T-cell (primary cell): Measurements from ENCODE around the gene AMOTL2. TPM values are rescaled to one million over a fixed set of nuclear protein-coding genes. Genes with fewer than 3 reads are reported as not detected.

Experiments used
- ATAC-seq, 4 experiments: fragments of 200-7000 bp in 3 of 4; fragments of 150-1000 bp in 1 of 4; cut with Tn5 transposase; replicated peaks in 1 of 4; 1 replicate in 3 of 4; 2 replicates in 1 of 4; pipeline ENCODE4 v1.10.0; 2021; ENCODE audit warnings: moderate library complexity in 3 of 4, mild to moderate bottlenecking in 2 of 4, moderate number of reproducible peaks in 1 of 4
- CTCF ChIA-PET, 2 donors: fragments of 300-600 bp; sonication (Branson Sonifier 250); formaldehyde crosslinking; loops; one replicate each; lab custom pipeline; 2022; ENCODE audit warnings: antibody characterized with exemption in 2 of 2; lab: Charles Lee
- POLR2A ChIA-PET, 2 donors: fragments of 300-600 bp; sonication (Branson Sonifier 250); formaldehyde crosslinking; loops; one replicate each; lab custom pipeline; 2022; ENCODE audit warnings: antibody characterized with exemption in 2 of 2; lab: Charles Lee
- DNase-seq, 35 experiments: peaks; one replicate each; pipeline versions ENCODE4 v3.0.0 to v3.0.0-alpha.2; 2013 to 2023
- H3K27ac ChIP-seq: one replicate; pipeline ENCODE4 v1.5.1; 2013; ENCODE audit warnings: low read length
- H3K27me3 ChIP-seq, 2 experiments: replicated peaks in 1 of 2; 1 replicate in 1 of 2; 2 replicates in 1 of 2; pipeline versions ENCODE4 v1.6.1 to v1.7.0; 2013; ENCODE audit warnings: low read length in 1 of 2, mixed read lengths in 1 of 2; ENCODE audit not compliant: control insufficient read depth in 2 of 2, insufficient read depth in 2 of 2; ENCODE audit errors: extremely low read depth in 1 of 2
- H3K36me3 ChIP-seq, 2 donors: 1 replicate in 1 of 2; 2 replicates in 1 of 2; pipeline versions ENCODE4 v1.6.1 to v1.7.0; 2013; ENCODE audit warnings: low read length in 1 of 2; ENCODE audit not compliant: control insufficient read depth in 2 of 2, insufficient read depth in 1 of 2; ENCODE audit errors: extremely low read depth in 1 of 2
- H3K4me1 ChIP-seq, 2 experiments: 1 replicate in 1 of 2; 2 replicates in 1 of 2; pipeline versions ENCODE4 v1.6.1 to v1.7.0; 2013; ENCODE audit warnings: low read length in 2 of 2, mixed read lengths in 1 of 2; ENCODE audit not compliant: insufficient read depth in 2 of 2, control insufficient read depth in 1 of 2; ENCODE audit errors: extremely low read depth in 1 of 2
- H3K4me3 ChIP-seq, 2 donors: 1 replicate in 1 of 2; 2 replicates in 1 of 2; pipeline versions ENCODE4 v1.5.1 to v1.7.0; 2013; ENCODE audit warnings: mild to moderate bottlenecking in 2 of 2, low read length in 1 of 2, moderate library complexity in 1 of 2; ENCODE audit not compliant: control insufficient read depth in 1 of 2; ENCODE audit errors: extremely low read depth in 1 of 2
- H3K9me3 ChIP-seq: 2 replicates; pipeline ENCODE4 v1.7.0; 2013
- H3K27ac Mint-ChIP-seq, 2 donors: one replicate each; pipeline ENCODE4 v1.8.0; 2020 to 2021; ENCODE audit warnings: mild to moderate bottlenecking in 2 of 2, mixed read lengths in 2 of 2
- H3K27me3 Mint-ChIP-seq, 2 donors: one replicate each; pipeline ENCODE4 v1.8.0; 2021 to 2022; ENCODE audit warnings: mixed read lengths in 2 of 2
- H3K36me3 Mint-ChIP-seq: one replicate; pipeline ENCODE4 v1.8.0; 2021; ENCODE audit warnings: mixed read lengths
- H3K4me1 Mint-ChIP-seq, 3 donors: one replicate each; pipeline ENCODE4 v1.8.0; 2020 to 2022; ENCODE audit warnings: mixed read lengths in 3 of 3, mild to moderate bottlenecking in 1 of 3
- H3K4me3 Mint-ChIP-seq, 3 donors: one replicate each; pipeline ENCODE4 v1.8.0; 2020 to 2022; ENCODE audit warnings: mild to moderate bottlenecking in 3 of 3, mixed read lengths in 3 of 3, moderate library complexity in 3 of 3
- H3K9me3 Mint-ChIP-seq, 3 donors: one replicate each; pipeline ENCODE4 v1.8.0; 2020 to 2022; ENCODE audit warnings: mixed read lengths in 3 of 3
- WGBS: methylation state at CpG from one replicate; pipeline ENCODE4 v1.1.5; 2013; ENCODE audit warnings: missing lambda C conversion rate; ENCODE audit not compliant: insufficient coverage; 5-methylcytosine and 5-hydroxymethylcytosine counted together
- total RNA-seq, 35 experiments: library from RNA in 6 of 35; stranded (reverse) in 6 of 35; fragments of 120-200 nt in 1 of 35; gene quantifications; one replicate each; pipeline versions ENCODE4 v1.2.1 to v1.2.4 and lab custom pipeline; 2013 to 2026

The AMOTL2 gene
- total RNA-seq, 5 donors from 2014 or later (not counting 1 experiment from before 2014, with no cell fraction given) = 0.20 to 0.96 (median 0.76) TPM; not detected in 2

GRCh38 chr3:134312873-134313846 is 61.1 kb downstream of the AMOTL2 start:
- POLR2A ChIA-PET = no interaction called here
- H3K4me3 Mint-ChIP-seq = peak overlapping the region in 2 of 3 donors; percentile 9 to 58
- CTCF ChIA-PET = interaction anchor here in 1 of 2 donors (0.7 kb wide), 1 partner anchor 18 kb away, joined by 3 read pairs; no protein-coding TSS in a partner anchor
- Histone ChIP-seq H3K27me3 (peaks cover 3 to 48% of the 10 kb centered on the region in 2 experiments), H3K4me1 (peaks cover 0 to 5% of the 10 kb centered on the region in 2 experiments), H3K9me3 (no peaks in the 10 kb centered on the region), H3K36me3 (no peaks in the 10 kb centered on the region), H3K4me3 (peak overlapping the region in 1 of 2 donors; percentile 40), H3K27ac (no peak overlapping the region)
- no peaks in the 10 kb centered on the region for H3K9me3 Mint-ChIP-seq
- ATAC-seq (peak in 2 of 4 experiments; percentile 13), DNase-seq (no peak)
- H3K36me3 Mint-ChIP-seq = no peaks in the 10 kb centered on the region
- H3K27ac Mint-ChIP-seq = no peak overlapping the region
- H3K4me1 Mint-ChIP-seq = peaks cover 1 to 6% (median 4%) of the 10 kb centered on the region in 3 donors
- WGBS = 13% methylated on average over 64 of the region's 74 CpGs
- H3K27me3 Mint-ChIP-seq = peaks cover 21 to 39% of the 10 kb centered on the region in 2 donors

DNA sequence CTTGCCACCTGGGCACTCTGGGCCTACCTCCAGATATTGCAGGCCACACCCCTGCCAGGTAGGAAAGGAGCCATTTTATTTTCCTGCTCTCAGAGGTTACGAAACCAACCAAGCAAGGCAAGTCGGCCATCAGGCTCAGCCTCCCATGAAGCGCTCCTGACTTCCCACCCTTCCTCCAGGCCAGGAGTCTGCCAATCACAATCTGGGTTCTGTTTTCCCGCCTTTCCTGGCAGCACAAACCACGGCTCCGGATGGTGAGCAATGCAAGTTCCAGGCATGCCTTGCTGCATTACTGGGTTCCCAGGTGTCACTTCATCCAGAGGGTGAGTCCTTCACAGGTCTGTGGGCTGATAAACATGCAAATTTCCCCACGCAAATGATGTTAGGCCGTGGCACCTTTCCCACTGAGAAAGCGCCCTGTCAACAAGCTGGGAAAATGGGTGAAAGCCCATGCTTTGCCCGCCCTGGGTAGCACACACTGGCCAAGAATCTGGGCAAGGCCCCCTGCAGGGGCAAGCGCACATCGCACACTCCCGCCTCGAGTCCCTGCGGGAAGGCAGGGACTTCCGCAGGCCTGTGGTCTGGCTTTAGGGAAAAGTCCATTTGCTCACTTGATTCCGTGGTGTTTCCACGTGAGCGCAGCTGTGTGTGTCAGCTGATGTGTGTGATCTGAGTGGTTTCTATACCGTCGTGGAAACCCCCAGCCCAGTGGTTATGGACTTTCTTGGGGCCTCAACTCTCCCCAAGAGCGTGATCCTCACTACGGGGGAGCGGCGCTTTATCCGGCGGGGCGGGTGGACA is 62.0 kb downstream of the AMOTL2 start:
- Histone ChIP-seq H3K9me3 (no peaks in the 10 kb centered on the region), H3K27me3 (peaks cover 3 to 51% of the 10 kb centered on the region in 2 experiments), H3K27ac (no peak overlapping the region), H3K36me3 (no peaks in the 10 kb centered on the region), H3K4me3 (peak overlapping the region in 1 of 2 donors; percentile 40), H3K4me1 (peaks cover 0 to 6% of the 10 kb centered on the region in 2 experiments)
- H3K9me3 Mint-ChIP-seq = no peaks in the 10 kb centered on the region
- CTCF ChIA-PET = interaction anchor here in 1 of 2 donors (0.7 kb wide), 2 partner anchors 18 to 161 kb away, joined by 3 to 7 read pairs; no protein-coding TSS in a partner anchor
- H3K27me3 Mint-ChIP-seq = peaks cover 25 to 44% of the 10 kb centered on the region in 2 donors
- peaks cover 2 to 8% (median 4%) of the 10 kb centered on the region in 3 donors for H3K4me1 Mint-ChIP-seq
- H3K4me3 Mint-ChIP-seq = peak overlapping the region in 2 of 3 donors; percentile 9 to 58
- DNase-seq (peak in 3 of 35 experiments; percentile 1 to 6 (median 4)), ATAC-seq (peak in 1 of 4 experiments; percentile 58)
- no peaks in the 10 kb centered on the region for H3K36me3 Mint-ChIP-seq
- H3K27ac Mint-ChIP-seq = no peak overlapping the region
- WGBS = 67% methylated on average over 27 of the region's 28 CpGs
- POLR2A ChIA-PET = no interaction called here

DNA sequence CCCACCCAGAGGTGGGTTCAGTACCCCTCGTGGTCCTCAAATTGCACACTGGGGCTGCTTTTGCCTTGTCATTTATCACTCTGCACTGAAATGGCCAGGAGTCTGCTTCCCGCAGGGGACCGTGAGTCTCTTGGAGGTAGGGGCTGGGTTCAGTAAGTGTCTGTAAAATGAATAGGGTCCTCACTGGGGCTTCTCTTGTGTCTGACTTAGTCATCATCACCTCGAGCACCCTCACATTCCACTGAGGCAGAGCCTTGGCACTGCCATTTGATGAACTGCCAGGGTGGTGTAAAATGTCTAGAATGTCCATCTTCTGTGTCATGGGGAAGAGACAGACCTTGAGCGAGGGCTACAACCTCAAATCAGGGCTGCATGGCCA is 62.6 kb downstream of the AMOTL2 start:
- peaks cover 0 to 6% of the 10 kb centered on the region in 2 experiments for H3K4me1 ChIP-seq
- peaks cover 3 to 52% of the 10 kb centered on the region in 2 experiments for H3K27me3 ChIP-seq
- H3K27ac ChIP-seq = no peak overlapping the region
- ChIA-PET CTCF (interaction anchor here (0.7 to 3.0 kb wide), 3 partner anchors 161 to 165 kb away, joined by 4 to 20 read pairs (median 7); no protein-coding TSS in a partner anchor), POLR2A (no interaction called here)
- H3K36me3 Mint-ChIP-seq = no peaks in the 10 kb centered on the region
- no peaks in the 10 kb centered on the region for H3K9me3 ChIP-seq
- ATAC-seq (no peak), DNase-seq (no peak)
- H3K4me3 Mint-ChIP-seq = no peak overlapping the region
- H3K9me3 Mint-ChIP-seq = no peaks in the 10 kb centered on the region
- H3K36me3 ChIP-seq = no peaks in the 10 kb centered on the region
- peaks cover 2 to 8% (median 4%) of the 10 kb centered on the region in 3 donors for H3K4me1 Mint-ChIP-seq
- H3K27me3 Mint-ChIP-seq = peaks cover 28 to 47% of the 10 kb centered on the region in 2 donors
- no peak overlapping the region for H3K4me3 ChIP-seq
- 33% methylated on average over 1 of the region's 5 CpGs for WGBS
- H3K27ac Mint-ChIP-seq = no peak overlapping the region

DNA sequence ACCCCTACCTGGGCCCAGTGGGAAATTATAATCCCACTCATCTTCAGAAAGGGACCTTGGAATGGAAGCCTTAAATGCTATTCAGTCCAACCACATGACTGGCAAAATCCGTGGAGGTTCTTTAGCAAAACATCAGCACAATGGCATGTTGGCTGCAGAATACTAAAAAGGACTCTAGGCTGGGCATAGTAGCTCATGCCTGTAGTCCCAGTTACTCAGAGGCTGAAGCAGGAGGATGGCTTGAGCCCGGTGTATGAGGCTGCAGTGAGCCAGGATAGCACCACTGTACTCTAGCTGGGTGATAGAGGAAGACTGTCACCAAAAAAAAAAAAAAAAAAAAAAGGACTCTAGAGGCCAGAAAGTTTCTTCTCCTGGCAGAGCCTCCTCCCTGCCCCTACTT is 63.0 kb downstream of the AMOTL2 start:
- no peaks in the 10 kb centered on the region for H3K36me3 ChIP-seq
- 100% methylated on average over 1 of the region's 2 CpGs for WGBS
- peaks cover 0 to 6% of the 10 kb centered on the region in 2 experiments for H3K4me1 ChIP-seq
- H3K27ac Mint-ChIP-seq = no peak overlapping the region
- H3K36me3 Mint-ChIP-seq = no peaks in the 10 kb centered on the region
- no peak overlapping the region for H3K4me3 Mint-ChIP-seq
- CTCF ChIA-PET = interaction anchor here (0.7 to 3.0 kb wide), 3 partner anchors 162 to 166 kb away, joined by 4 to 20 read pairs (median 7); no protein-coding TSS in a partner anchor
- no peaks in the 10 kb centered on the region for H3K9me3 ChIP-seq
- no peak overlapping the region for H3K27ac ChIP-seq
- POLR2A ChIA-PET = no interaction called here
- H3K27me3 ChIP-seq = peaks cover 3 to 56% of the 10 kb centered on the region in 2 experiments
- ATAC-seq (no peak), DNase-seq (no peak)
- peaks cover 30 to 51% of the 10 kb centered on the region in 2 donors for H3K27me3 Mint-ChIP-seq
- no peaks in the 10 kb centered on the region for H3K9me3 Mint-ChIP-seq
- no peak overlapping the region for H3K4me3 ChIP-seq
- H3K4me1 Mint-ChIP-seq = peaks cover 2 to 8% (median 4%) of the 10 kb centered on the region in 3 donors

DNA sequence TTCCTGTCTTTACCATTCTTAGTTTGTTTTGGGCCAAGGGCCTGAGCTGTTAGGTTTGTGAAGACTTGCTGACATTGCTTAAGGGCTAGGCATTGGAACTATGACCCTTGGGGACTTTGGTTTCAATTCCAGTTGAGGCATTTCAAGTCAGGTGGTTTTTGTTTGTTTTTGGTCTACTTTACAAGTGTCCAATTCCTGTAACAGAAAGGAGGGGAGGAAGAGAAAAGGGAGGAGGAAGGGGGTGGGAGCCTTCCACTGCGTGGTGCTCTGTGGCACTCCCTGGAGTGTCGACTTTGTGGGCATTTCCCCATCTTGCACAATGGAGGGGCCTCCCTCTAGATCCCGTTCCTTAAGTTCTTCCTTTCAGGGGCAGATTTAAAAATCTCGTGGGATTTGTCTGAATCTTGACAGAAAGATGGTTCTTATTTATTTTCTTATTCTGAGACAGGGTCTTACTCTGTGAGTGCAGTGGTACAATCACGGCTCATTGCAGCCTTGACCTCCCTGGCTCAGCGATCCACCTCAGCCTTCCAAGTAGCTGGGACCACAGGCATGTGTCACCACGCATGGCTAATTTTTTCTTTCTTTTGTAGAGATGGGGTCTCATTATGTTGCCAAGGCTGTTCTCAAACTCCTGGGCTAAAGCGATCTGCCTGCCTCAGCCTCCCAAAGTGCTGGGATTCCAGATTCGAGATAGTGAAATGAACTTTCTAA is 64.1 kb downstream of the AMOTL2 start:
- Histone ChIP-seq H3K27me3 (peaks cover 3 to 51% of the 10 kb centered on the region in 2 experiments), H3K4me1 (peaks cover 0 to 6% of the 10 kb centered on the region in 2 experiments), H3K27ac (no peak overlapping the region), H3K9me3 (no peaks in the 10 kb centered on the region), H3K4me3 (no peak overlapping the region), H3K36me3 (no peaks in the 10 kb centered on the region)
- ATAC-seq = no peak
- POLR2A ChIA-PET = no interaction called here
- no peak for DNase-seq
- no peaks in the 10 kb centered on the region for H3K36me3 Mint-ChIP-seq
- WGBS = 74% methylated on average over 4 of the region's 9 CpGs
- CTCF ChIA-PET = interaction anchor here in 1 of 2 donors (0.7 to 3.0 kb wide), 3 partner anchors 163 to 633 kb away, joined by 3 to 20 read pairs (median 6); no protein-coding TSS in a partner anchor
- H3K4me3 Mint-ChIP-seq = no peak overlapping the region
- H3K4me1 Mint-ChIP-seq = peaks cover 2 to 8% (median 4%) of the 10 kb centered on the region in 3 donors
- peaks cover 30 to 52% of the 10 kb centered on the region in 2 donors for H3K27me3 Mint-ChIP-seq
- H3K27ac Mint-ChIP-seq = no peak overlapping the region
- no peaks in the 10 kb centered on the region for H3K9me3 Mint-ChIP-seq
